DND-41 (cell line): ENCODE data around the gene EMILIN2.

Source experiments
- ATAC-seq: fragments of 200-7000 bp; cut with Tn5 transposase; 3 replicates; pipeline ENCODE4 v1.9.1; 2021; ENCODE audit warnings: low read depth; ENCODE audit not compliant: insufficient read depth
- DNase-seq: peaks from one replicate; pipeline ENCODE4 v3.0.0-alpha.2; 2020
- H2AFZ ChIP-seq: 2 replicates; pipeline ENCODE4 v1.6.0; 2012; ENCODE audit warnings: low read depth, low read length
- H3K27ac ChIP-seq: 2 replicates; pipeline ENCODE4 v1.5.1; 2012; ENCODE audit warnings: low read length, inconsistent platforms
- H3K27me3 ChIP-seq: fragments of 200-600 bp; sonication (generic); 2 replicates; pipeline ENCODE4 v1.6.0; 2012; ENCODE audit warnings: low read length, mild to moderate bottlenecking, inconsistent platforms; ENCODE audit not compliant: insufficient read depth, poor library complexity
- H3K36me3 ChIP-seq: 2 replicates; pipeline ENCODE4 v1.5.1; 2012; ENCODE audit warnings: low read length, inconsistent platforms; ENCODE audit not compliant: insufficient read depth
- H3K4me1 ChIP-seq: 2 replicates; pipeline ENCODE4 v1.5.1; 2012; ENCODE audit warnings: mild to moderate bottlenecking, low read length; ENCODE audit not compliant: insufficient read depth
- H3K4me2 ChIP-seq: 2 replicates; pipeline ENCODE4 v1.6.0; 2012; ENCODE audit warnings: mild to moderate bottlenecking, moderate library complexity, low read length, inconsistent platforms; ENCODE audit not compliant: insufficient read depth
- H3K4me3 ChIP-seq, 2 experiments: fragments of 200-600 bp in 1 of 2; shearing (Covaris generic) in 1 of 2; 2 replicates each; pipeline ENCODE4 v1.5.1; 2012 to 2016; ENCODE audit warnings: inconsistent platforms in 2 of 2, low read length in 2 of 2, mild to moderate bottlenecking in 2 of 2, low read depth in 1 of 2, moderate library complexity in 1 of 2
- H3K79me2 ChIP-seq: 2 replicates; pipeline ENCODE4 v1.6.0; 2012; ENCODE audit warnings: low read length, inconsistent platforms; ENCODE audit not compliant: insufficient read depth
- H3K9ac ChIP-seq: 2 replicates; pipeline ENCODE4 v1.6.0; 2012; ENCODE audit warnings: low read depth, mild to moderate bottlenecking, inconsistent platforms, low read length, moderate library complexity
- H3K9me3 ChIP-seq: 2 replicates; pipeline ENCODE4 v1.5.1; 2012; ENCODE audit warnings: low read length, moderate library complexity, mild to moderate bottlenecking, inconsistent platforms; ENCODE audit not compliant: insufficient read depth, severe bottlenecking
- H4K20me1 ChIP-seq: 2 replicates; pipeline ENCODE4 v1.6.0; 2012; ENCODE audit warnings: low read length; ENCODE audit not compliant: insufficient read depth
- CTCF ChIP-seq: IDR thresholded peaks from 2 replicates; pipeline ENCODE4 v1.5.1; 2012; ENCODE audit warnings: borderline replicate concordance, low read length, moderate library complexity, mild to moderate bottlenecking; ENCODE audit not compliant: poor library complexity, severe bottlenecking; ENCODE audit errors: extremely low read depth
- EZH2 ChIP-seq: IDR thresholded peaks from 3 replicates; pipeline ENCODE4 v1.6.1; 2012; ENCODE audit warnings: borderline replicate concordance, low read depth, mild to moderate bottlenecking, moderate library complexity, low read length, inconsistent platforms; ENCODE audit not compliant: severe bottlenecking

Gene EMILIN2

GRCh38 chr18:2954869-2955645 is 108.3 kb downstream of the EMILIN2 start:
- H3K79me2 ChIP-seq = 0 out of 2 replicates have a peak, but pooled peaks cover 2% of the 10 kb centered on the region
- no peaks in the 10 kb centered on the region for H4K20me1 ChIP-seq
- H3K9me3 ChIP-seq = no peaks in the 10 kb centered on the region
- H3K36me3 ChIP-seq = peaks cover 51% of the 10 kb centered on the region
- H3K9ac ChIP-seq = no peak overlapping the region
- no peaks in the 10 kb centered on the region for H3K27me3 ChIP-seq
- H3K4me3 ChIP-seq = no peak overlapping the region
- no peak overlapping the region for H3K27ac ChIP-seq
- ATAC-seq (no peak), DNase-seq (no peak)
- TF ChIP-seq EZH2 = no peak
- TF ChIP-seq CTCF = no peak
- no peak overlapping the region for H3K4me2 ChIP-seq
- no peak overlapping the region for H2AFZ ChIP-seq
- peaks cover 28% of the 10 kb centered on the region for H3K4me1 ChIP-seq

GRCh38 chr18:2956056-2956455 is 109.2 kb downstream of the EMILIN2 start:
- no peak for TF ChIP-seq CTCF
- TF ChIP-seq EZH2 = no peak
- Histone ChIP-seq H3K9me3 (no peaks in the 10 kb centered on the region), H3K4me3 (no peak overlapping the region), H3K4me2 (no peak overlapping the region), H3K4me1 (peaks cover 36% of the 10 kb centered on the region), H3K27ac (no peak overlapping the region), H3K9ac (no peak overlapping the region), H4K20me1 (no peaks in the 10 kb centered on the region), H3K79me2 (peaks cover 4% of the 10 kb centered on the region; the same call in 1 of the 2 replicates), H3K27me3 (no peaks in the 10 kb centered on the region), H2AFZ (no peak overlapping the region), H3K36me3 (peaks cover 43% of the 10 kb centered on the region)
- DNase-seq (no peak), ATAC-seq (no peak)

GRCh38 chr18:2958819-2959298 is 112.1 kb downstream of the EMILIN2 start:
- Histone ChIP-seq H3K4me2 (peak overlapping the region; percentile 82), H3K36me3 (peaks cover 24% of the 10 kb centered on the region), H3K9ac (peak overlapping the region; percentile 48), H2AFZ (no peak overlapping the region), H3K27me3 (no peaks in the 10 kb centered on the region), H3K27ac (peak overlapping the region; percentile 88), H3K4me1 (peaks cover 61% of the 10 kb centered on the region), H3K79me2 (peaks cover 30% of the 10 kb centered on the region), H3K9me3 (no peaks in the 10 kb centered on the region), H3K4me3 (no peak overlapping the region), H4K20me1 (no peaks in the 10 kb centered on the region)
- ATAC-seq (peak; percentile 53), DNase-seq (peak; percentile 66)
- no peak for TF ChIP-seq CTCF
- no peak for TF ChIP-seq EZH2
